AG10803 (cell line): ENCODE data around the gene DIPK1A.
A peak's percentile ranks its signal among the peaks of the same experiment; 100 is the strongest.

Experiments
- DNase-seq: peaks from one replicate; pipeline ENCODE4 v3.0.0; 2010; ENCODE audit warnings: low read depth
- H3K4me3 ChIP-seq: 2 replicates; pipeline ENCODE4 v1.5.1; 2011; ENCODE audit warnings: mild to moderate bottlenecking, low read length, control low read depth
- CTCF ChIP-seq: conservative IDR thresholded peaks from 2 replicates; pipeline ENCODE4 v1.5.1; 2011; ENCODE audit warnings: mild to moderate bottlenecking, low read length, control low read depth, inconsistent platforms

DIPK1A gene

DNA sequence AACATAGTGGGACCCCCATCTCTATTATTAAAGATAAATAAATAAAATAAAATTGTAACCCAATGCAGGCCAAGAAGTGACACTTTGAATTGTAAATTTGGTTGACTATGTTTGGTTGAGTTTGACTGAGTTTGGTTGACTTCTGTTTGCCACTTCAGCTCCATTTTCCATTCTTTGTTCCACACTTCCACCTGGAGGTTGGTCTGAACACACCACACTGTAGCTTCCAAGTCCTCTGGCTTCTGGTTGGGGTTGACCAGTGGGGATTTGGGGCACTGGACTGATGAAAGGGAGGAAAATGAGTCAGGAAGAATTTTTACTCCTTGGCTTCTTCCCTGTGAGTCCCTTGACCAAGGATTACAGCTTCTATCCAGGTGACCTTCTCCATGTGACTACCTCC lies 40.6 kb upstream of the DIPK1A start:
- no peak for TF ChIP-seq CTCF
- DNase-seq: no peak

DNA sequence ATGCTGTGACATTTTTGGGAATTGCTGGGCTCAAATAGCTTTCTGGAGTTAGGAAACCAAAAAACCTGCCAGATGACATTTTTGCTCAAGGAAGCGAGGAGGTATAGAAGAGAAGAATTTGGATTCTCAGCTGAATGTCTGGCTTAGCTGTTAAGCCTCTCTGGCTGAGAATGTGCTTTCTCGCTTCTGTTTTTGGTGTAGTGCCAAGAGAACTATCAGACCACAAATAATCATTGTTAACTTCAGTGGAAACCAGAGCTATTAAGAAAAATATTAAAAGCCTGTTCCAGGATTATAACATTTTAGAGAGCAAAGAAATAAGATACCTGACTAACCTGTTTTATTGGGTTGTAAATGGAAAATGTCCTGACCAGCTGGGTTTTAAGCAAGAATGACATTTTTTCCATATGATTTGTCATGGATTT lies 39.5 kb upstream of the DIPK1A start:
- peak; percentile 26 for DNase-seq
- no peak overlapping the region for H3K4me3 ChIP-seq
- no peak for TF ChIP-seq CTCF

More for the DNA sequence above, 40.6 kb upstream of the DIPK1A start:
- H3K4me3 ChIP-seq: no peak overlapping the region

- H3K4me3 ChIP-seq: no peak overlapping the region
- no peak for DNase-seq
- TF ChIP-seq CTCF: no peak
Observed at GRCh38 chr1:93000291-93000690, 39.0 kb upstream of the DIPK1A start.

- DNase-seq: no peak
- TF ChIP-seq CTCF: no peak
Observed at GRCh38 chr1:92998821-92999220, 37.6 kb upstream of the DIPK1A start.

DNA sequence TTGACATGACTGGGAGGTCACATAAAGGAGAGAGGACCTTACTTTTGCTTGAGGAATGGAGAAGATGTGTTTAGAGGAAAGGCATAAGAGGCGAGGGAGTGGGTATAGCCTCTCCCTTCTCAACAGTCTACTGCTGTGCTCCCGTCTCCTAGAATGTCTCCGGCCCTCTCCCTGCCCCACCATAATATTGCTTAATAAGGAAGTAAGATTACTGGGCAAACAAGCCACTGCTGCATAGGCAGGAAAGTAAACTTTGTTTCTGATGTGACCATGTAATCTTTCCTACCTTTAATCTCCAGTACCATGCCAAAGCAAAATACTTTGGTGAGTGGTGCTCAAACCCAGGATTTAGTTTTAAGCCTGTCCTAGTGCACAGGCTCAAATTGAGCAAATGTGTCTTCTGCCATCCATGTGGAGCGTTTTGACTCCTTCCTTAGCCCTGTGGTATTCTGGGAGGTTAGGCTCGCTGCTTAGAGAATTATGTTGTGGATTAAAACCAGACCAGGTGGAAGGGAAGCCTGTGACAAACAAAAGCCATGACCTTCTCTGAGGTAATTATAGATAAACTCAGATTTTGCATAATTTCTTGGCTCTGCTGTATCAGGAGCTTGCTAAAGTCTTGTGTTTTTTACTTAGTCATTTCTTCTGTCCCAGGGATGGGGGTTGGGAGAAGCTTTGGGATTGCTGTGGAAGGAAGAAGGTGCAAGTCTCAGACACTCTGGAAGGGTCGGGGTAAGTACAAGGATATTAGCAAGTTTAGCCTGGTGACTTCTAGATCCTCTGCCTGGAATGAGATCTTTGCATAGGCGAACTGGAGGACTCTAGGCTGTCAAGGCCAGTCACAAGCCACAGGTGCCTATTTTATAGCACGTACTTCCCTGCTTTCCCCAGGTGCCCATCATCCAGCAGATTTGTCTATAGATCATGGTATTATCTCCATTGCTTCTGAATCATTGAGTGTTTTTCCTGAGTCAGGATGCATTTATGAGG lies 34.5 kb upstream of the DIPK1A start:
- no peak for DNase-seq
- no peak for TF ChIP-seq CTCF

More at GRCh38 chr1:92998821-92999220, 37.6 kb upstream of the DIPK1A start:
- no peak overlapping the region for H3K4me3 ChIP-seq

DNA sequence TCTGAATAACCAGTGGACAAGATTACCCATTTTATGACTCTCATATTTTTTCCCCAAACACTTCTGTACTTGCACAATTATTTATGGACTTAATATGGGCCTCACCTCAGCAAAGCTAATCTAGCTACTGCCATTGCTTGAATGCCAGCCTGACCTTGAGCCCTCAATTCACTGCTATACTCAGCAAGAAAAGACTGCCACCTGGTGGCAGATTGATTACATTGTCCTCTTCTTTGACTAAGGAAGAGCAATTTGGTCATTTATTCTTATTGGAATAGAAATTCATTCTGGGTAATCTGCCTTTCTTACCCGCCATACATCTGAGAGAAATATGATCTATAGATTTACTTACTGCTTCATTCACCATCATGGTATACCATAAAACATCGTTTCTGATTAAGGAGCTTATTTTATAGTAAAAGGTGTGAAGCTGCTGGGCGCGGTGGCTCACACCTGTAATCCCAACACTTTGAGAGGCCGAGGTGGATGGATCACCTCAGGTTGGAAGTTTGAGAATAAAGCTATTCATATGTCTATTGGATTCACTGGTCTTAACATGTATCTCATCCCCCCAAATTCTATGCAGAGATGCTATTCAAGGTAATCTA lies 32.9 kb upstream of the DIPK1A start:
- DNase-seq: peak; percentile 86
- H3K4me3 ChIP-seq: no peak overlapping the region
- peak; percentile 91 for TF ChIP-seq CTCF

More for the DNA sequence above, 34.5 kb upstream of the DIPK1A start:
- no peak overlapping the region for H3K4me3 ChIP-seq
